Measurements from ENCODE around the gene MFNG.
"Not testable (repeated sequence)": the region's sequence is repeated elsewhere in the genome, so short reads cannot be mapped to it uniquely, and the experiment has no call there.

The MFNG gene, protein sequence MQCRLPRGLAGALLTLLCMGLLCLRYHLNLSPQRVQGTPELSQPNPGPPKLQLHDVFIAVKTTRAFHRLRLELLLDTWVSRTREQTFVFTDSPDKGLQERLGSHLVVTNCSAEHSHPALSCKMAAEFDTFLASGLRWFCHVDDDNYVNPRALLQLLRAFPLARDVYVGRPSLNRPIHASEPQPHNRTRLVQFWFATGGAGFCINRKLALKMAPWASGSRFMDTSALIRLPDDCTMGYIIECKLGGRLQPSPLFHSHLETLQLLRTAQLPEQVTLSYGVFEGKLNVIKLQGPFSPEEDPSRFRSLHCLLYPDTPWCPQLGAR

DNA sequence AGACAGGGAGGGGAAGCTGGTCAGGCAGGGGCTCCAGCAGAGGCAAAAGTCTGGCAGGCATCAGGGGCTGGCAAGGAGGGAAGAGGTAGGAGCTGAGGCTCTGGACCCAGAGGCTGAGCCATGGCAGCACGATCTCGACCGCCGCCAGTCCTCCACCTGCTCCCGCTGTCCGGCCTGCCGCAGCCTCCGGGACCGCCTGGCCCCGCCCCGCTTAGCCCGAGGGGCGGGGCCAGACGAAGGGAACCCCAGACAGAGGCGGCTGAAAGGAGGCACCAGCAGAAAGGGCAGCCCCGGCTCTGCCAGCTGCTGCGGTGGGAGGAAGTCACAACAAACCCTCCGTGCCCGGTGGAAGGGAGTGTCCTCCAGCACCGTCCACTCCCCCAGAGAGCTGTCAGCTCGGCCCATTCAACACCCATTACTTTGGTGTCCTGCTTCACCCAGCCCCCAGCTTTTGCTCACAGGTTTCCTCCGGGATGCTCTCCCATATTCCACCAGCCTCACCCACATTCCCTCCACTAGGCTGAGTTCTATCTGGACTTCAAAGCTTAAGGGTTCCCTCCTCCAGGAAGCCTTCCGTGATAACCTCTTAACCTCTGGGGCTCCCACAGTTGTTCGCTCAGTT is at the start of gene MFNG:
Gene MFNG, minus strand, starts transcription at position 161 of the 622 bp plus-strand sequence. CDS start 207 bp downstream, outside the sequence.
- peak; percentile 59 for DNase-seq

DNA sequence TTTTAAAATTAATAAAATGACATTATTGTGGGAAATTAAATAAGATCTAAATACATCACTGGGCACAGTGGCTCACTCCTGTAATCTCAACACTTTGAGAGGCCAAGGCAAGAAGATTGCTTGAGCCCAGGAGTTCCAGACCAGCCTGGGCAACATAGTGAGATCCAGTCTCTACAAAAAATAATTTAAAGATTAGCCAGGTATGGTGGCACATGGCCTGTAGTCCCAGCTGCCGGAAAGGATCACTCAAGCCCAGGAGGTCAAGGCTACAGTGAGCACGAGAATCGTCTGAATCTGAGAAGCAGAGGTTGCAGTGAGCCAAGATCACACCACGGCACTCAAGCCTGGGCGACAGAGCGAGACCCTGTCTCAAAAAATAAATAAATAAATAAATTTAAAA is 49.0 kb upstream of the MFNG start:
- no peak for DNase-seq

DNA sequence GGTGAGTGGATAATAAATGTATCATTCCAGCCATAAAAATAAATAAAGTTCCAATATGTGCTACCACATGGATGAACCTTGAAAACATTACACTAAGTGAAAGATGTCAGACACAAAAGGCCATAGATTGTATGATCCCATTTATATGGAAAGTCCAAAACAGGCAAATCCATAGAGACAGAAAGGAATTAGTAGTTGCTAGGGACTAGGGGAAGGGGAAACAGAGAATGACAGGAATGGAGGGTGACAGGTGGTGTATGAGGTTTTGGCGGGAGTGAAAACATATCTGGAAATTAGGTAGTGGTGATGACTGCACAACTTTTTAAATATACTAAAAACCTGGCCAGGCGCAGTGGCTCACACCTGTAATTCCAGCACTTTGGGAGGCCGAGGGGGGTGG is 48.3 kb upstream of the MFNG start:
- DNase-seq, result no peak

DNA sequence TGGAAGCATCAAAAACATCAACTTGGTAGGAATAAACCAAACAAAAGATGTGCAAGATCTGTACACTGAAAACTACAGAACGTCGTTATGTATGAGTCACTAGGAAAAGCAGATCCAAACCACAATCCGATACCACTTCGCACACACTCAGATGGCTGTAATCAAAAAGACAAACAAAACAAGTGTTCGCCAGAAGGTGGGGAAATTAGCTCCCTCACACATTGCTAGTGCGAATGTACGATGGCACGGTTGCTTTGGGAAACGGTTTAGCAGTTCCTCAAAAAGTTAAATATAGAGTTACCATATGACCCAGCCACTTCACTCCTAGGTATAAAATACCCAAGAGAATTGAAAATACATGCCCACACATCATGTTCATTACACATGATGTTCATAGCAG is 47.8 kb upstream of the MFNG start:
- DNase-seq, result no peak

DNA sequence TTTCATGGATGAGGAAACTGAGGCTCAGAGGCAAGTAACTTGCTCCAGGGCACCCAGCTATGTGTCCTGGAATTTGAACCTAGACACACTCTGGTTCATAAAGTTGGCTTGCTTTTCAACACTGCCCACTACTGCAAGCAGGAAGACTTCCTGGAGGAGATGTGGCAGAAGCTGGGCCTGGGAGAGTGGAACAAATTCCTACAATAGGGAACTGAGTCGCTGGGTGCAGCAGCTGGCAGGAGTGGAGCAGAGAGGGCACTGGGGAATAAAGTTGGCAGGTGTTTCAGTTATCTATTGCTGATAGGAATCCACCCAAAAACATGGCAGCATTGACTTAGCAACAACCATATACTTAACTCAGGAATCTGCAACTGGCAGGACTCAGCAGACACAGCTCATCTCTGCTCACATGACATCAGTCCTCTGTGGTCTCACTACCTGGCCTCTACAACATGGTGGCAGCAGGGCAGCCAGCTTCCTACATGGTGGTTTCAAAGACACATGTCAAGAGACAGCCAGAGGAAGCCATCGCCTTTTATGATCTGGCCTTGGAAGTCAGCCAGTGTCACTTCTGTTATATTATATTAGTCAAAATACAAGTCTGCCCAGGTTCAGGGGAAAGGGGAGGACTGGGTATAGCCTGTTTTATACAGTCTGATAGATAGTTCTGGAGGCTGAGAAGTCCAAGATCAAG is 43.6 kb upstream of the MFNG start:
- DNase-seq, result no peak

DNA sequence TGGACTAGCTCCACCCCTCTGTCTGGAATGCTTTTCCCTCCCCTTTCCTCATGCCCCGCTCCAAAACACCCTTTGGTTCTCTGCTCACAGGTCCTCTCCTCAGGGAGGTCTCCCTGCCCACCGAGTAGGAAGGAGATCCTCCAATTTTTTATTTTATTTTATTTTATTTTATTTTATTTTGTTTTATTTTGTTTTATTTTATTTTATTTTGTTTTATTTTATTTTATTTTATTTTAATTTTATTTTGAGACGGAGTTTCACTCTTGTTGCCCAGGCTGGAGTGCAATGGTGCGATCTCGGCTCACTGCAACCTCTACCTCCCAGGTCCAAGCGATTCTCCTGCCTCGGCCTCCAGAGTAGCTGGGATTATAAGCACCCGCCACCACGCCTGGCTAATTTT is 41.8 kb upstream of the MFNG start:
- DNase-seq, result not testable (repeated sequence)

DNA sequence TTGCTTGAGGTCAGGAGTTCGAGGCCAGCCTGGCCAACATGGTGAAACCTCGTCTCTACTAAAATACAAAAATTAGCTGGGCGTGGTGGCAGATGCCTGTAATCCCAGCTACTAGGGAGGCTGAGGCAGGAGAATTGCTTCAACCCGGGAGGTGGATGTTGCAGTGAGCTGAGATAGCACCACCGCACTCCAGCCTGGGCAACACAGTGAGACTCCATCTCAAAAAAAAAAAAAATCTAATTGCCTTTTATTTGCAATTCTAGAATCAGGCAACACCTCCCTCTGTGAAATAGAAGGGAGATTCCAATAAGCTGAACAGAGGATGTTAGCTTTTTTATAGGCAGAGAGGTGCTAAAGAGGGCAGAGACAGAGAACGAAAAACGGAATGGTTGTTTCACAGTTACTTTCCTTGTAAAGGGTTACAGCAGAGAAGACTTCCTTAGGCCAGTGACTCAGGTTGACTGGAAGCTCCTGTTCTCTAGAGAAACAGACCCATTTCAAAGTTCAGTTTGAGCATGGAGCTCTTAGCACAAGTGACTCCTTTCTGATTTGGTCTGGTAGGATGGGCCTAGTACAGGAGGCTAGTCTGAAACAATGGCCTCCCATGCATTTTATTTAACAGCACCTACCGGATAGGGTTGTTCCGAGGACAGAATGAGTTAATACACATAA is 41.0 kb upstream of the MFNG start:
- DNase-seq, result not testable (repeated sequence)

DNA sequence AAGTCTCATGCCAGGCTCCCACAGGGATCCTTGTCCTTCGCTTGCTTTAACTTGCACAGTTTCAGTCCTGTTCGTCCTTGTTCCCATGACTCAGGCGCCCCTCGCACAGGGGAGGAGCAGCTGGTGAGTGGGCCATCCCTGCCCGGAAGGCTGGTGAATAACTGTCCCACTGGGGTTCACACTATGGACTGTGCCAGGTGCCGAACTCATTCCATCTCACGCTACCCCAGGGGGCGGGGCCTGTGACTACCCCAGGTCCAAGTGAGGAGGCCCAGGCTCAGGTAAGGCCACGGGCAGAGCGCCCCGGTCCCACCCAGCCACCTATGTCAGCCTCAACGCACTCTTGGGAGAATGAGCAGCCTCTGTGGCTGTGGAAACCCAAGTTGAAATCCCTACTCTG is 40.2 kb upstream of the MFNG start:
- DNase-seq, result no peak

DNA sequence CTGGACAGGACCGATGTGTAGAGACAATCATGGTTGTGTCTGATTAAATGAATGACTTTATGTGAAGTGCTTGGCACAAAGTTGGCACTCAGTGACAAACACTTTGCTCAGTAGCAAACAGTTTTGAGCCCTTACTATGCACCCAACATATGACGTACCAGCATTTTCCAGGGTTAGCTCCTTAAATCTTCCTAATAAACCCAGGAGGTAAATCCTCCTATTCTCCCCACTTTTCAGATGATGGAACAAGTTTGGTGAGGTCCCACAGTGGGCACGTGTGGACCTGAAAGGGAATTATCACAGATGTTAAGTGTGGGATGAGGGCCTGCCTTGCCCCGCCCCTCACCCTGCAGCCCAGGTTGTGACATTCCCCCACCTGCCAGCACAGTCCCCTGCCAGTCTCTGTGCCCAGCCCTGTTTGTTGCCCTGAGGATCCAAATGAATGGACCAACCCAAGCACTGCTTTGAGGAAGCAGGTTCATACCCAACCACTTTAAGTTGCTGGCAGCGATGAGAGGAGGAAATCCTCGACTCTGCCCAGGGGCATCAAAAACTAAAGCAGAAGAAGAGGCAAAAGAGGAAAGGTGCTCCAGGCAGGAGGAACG is 39.7 kb upstream of the MFNG start:
- no peak for DNase-seq

DNA sequence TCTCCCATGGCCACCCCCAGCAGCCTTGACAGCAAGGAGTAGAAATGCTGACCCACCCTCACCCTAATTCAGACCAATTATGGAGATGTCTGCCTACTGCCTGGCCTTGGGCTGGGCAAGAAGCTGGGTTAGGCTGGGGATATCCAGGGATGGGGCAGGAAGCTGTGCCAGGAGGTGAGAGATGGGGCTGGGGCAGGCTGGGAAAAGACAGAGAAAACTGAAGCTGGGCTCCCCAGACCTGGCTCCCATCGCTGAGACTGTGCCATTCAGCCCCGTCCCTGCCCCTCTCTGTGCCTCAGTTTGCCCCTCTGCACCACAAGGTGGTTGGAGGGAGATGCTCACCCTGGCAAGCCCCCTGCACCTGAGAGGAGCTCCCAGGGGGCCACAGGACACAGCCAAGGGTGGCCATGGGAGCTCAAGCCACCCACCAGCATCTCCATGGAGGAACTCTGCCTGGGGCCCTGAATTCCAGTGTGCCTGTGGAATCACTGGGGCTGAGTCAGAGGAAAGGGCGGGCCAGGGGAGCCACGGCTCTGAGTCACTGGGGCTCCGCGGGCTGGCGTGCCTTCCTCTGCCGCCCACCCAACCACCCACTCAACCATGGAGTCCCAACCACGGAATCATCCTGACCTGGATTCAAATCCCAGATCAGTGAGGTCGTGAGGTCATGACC is 39.0 kb upstream of the MFNG start:
- DNase-seq, result no peak

DNA sequence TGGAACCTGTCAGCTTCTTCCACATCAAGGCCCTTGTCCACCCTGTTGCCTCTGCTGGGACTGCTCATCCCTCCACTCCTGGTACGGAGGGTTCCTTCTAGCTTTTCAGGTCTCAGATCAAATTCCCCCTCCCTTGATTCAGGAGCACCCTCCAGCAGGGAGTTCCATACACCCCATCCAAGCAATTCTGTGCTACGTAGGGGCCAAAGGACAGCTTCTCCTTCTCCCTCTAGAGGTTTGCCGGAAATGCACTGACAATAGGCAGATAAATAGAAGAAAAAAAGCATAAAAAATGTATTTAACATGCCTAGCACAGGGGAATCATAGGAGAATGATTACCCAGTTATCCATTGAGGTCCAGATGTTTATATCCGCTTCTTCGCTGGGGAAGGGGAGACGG is 36.3 kb upstream of the MFNG start:
- DNase-seq, result no peak

DNA sequence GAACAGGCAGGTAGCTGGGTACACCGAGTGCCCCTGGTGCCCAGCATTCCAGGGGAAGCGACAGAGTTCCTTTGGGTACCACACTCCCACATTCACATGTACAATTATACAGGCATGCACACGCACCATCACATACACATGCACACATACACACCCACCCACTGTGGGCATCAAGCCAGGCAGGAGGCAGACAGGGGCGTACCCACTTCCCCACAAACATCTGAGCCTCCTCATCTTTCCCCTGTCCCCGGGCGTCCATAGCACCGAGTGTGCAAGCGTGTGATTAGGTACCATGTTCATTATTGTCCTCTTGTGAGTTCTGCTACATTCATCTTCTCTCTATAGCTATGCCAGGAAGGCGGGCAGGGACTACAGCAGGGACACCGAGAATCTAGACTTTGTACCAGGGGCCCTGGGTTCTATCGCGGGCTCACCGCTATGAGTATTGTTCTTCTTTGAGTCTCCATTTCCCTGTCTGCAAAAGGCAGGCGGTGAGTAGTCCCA is 35.1 kb upstream of the MFNG start:
- no peak for DNase-seq

DNA sequence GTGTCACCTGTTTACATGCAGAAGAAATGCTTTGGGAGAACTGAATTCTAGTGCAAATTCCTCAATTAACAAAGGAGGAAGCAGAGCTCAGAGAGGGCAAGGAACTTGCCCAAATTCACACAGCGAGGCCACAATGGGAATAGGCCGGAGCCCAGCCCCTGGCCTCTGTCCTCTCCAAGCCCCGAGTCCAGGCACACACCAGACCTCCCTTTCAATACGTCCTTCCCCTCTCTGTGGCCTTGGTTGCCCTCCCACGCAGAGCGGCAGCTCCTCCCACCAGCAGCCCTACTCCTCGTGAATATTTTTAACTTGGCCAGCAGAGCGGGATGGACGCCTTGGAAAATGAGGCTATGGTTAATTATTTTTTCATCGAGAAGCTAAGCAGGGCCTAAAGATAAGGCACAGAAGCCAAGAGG is 34.6 kb upstream of the MFNG start:
- DNase-seq, result no peak

DNA sequence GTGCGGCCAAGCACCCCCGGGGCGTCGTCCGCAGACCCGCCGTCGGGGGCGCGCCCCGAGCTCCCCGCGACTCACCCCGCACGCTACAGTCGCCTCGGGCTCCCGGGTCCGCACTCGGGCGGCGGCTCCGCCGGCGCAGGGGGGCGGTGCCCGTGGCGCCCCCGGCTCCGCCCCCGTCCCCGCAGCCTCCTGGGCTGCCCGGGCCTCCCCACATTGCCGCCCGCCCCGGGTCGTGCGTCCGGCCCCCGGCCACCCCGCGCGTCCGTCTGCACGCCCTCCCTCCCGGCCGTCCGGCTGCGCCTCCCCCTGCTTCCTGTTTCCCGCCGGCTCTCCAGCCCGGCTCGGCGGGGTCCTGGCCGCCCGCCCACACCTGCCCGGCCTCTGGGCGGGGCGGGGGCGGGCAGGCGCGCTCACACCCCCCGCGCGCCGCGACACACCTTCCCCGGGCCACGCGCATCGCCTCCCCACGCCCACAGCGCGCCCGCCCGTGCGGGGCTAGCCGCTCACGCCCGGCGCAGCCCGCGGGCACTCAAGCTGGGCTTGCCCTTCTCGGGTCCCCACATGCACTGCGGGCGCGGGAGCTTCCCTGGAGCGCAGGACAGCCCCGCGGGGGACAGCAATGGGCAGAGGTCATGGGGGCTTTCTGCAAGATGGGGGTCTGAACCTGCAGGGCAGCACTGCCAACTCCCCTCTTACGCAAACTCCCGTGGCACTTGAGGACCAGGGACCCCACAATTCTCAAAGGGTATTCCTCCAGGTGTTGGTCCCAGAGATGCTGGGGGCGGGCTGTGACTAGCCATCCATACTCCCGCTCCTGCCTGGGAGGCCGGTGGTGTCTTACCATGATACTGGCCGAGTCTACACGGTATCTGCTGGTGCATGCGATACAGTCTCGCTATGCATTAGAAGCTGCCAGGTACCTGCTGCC is 33.3 kb upstream of the MFNG start, which contains the start of gene CARD10:
Gene CARD10, minus strand, starts transcription at position 148 of the 928 bp plus-strand sequence. CDS start 215 bp downstream, outside the sequence.
- DNase-seq, result no peak

DNA sequence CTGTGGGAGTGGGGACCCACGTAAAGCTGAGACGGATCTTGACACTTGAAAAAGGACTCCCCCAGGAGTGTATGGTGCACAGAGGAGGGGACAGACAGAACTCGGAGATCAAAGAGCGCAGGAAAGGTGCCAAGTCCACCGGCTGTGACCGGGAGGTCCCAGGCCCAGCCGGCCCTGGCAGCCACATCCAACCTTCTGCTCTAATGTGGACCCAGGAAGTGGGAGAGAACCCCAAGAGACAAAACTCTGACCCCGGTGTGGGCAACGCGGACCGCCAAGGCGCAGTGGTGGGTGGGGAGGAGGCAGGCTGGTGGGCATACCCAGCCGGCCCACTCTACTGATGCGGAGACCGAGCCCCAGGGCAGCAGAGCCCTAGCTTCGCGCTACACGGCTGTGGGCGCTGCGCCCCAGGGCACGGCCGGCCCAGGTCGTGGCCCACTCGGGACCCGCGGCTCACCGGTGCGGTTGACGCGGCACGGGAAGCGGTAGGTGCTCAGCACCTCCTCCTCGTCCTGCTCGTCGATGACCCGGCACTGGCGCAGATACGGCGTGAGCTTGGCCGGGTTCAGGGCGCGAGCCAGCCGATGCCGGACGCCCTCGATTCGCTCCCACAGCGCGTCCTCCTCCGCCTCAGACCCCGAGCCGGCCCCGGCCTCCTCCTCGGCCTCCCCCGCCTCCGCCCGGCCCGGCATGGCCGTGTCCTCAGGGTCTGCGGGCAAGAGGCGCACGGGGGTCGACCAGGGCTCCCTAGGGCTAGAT is 32.5 kb upstream of the MFNG start:
- no peak for DNase-seq

DNA sequence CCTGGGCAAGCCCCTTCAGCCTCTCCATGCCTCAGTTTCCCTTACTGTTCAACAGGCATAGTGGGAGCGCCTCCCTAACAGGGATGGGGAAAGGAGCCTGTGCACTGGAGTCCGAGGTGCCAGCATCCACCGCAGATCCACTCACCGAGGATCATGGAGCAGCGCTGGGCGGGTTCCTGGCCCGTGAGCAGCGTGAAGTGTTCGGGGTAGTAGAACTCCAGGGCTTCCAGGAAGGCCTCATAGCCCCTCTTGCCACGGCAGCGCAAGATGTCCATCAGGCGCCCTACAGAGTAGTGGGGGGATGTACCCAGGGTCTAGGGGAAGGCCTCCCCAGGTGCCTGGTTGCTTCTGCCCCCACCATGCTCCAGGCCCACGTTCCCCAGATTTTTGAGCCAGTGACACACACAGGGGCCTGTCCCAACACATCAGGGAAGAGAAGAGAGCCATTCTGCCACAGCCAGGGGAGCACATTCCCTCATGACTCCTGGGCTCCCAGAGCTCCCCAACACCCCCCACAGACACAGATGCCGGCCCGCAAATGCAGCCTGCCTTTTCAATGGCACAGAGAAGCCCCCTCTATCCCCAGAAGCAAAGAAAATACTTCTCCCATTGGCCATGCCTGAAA is 31.8 kb upstream of the MFNG start:
- DNase-seq, result no peak

DNA sequence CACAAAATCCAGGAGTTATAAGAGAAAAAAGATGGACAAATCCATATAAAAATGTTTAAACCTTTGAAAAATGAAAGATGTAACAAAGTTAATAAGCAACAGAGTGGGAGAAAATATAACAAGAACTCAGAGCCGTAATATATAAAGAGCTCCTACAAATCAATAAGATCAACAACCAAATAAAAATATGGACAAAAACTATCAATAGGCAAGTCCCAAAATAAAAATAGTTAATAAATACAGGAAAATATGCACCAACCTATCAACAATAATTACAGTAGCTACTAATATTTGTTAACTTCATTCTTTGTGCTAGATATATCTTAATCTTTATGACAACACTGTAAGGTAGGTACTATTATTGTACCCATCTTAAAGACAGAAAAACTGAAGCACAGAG is 30.3 kb upstream of the MFNG start:
- no peak for DNase-seq

DNA sequence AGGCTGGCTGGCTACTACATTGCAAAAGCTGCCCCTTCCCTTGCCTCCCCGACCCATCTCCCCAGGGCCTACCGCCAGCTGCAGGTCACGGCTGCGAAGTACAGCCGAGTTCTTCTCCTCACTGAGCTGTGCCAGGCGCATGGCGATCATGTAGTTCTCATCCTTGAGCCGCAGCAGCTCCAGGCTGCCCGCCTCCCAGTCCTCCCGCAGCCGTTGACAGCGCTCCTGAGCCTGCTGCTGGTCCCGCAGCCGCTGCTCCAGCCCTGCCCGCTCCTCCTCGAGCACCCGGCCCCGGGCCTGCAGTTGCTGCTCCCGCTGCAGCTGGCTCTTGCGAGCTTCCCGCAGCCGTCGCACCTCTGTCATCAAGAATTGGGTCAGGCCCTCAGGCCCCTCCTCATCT is 29.7 kb upstream of the MFNG start:
- no peak for DNase-seq

DNA sequence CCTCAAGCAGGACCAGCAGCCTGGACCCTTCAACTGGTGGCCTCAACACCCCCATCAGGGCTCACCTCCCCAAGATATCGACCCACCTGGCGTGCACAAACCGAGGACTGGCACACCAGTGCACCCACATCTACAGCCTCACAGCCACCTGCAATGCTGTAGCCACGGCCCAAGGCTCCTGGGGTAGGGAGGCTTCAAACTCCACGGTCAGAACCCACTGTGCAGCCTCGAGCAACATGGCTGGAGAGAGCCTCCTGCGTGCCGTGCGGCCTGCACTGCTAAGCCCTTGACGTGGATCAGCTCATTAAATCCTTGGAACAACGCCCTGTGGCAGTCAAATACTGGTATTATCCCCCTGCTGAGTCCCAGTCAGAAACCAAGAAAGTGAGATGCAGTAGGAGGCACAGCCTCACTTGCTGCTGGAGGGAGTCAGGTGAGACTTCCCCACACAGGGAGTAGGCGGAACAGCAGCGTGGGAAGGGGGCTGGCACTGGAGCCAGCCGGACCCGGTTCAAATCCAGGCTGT is 28.4 kb upstream of the MFNG start:
- no peak for DNase-seq

Measured in activated CD4-positive, alpha-beta T cell treated with anti-CD3 and anti-CD28 coated beads for 1 hour (primary cell).